HepG2 (cell line): Measurements from ENCODE around the gene RBM6. TPM values are rescaled to one million over a fixed set of nuclear protein-coding genes. Genes with fewer than 3 reads are reported as not detected.

Experiments
- ATRX ChIP-seq: sonication (generic); formaldehyde crosslinking; IDR thresholded peaks from 2 replicates; pipeline ENCODE4 v1.4.0; 2020; ENCODE audit warnings: missing genetic modification reagents, borderline replicate concordance
- CEBPG ChIP-seq: IDR thresholded peaks from 2 replicates; pipeline ENCODE4 v1.6.1; 2016
- HNRNPK ChIP-seq: fragments of 200-400 bp; formaldehyde crosslinking; IDR thresholded peaks from 2 replicates; pipeline ENCODE4 v1.6.1; 2018; ENCODE audit warnings: low read length, low read depth, moderate library complexity, mild to moderate bottlenecking; ENCODE audit not compliant: poor library complexity, severe bottlenecking
- JUNB ChIP-seq: sonication (generic); formaldehyde crosslinking; IDR thresholded peaks from 2 replicates; pipeline ENCODE4 v1.8.0; 2022; ENCODE audit warnings: missing genetic modification reagents, mild to moderate bottlenecking, borderline replicate concordance
- MAF1 ChIP-seq: sonication (generic); formaldehyde crosslinking; IDR thresholded peaks from 2 replicates; pipeline ENCODE4 v1.5.0; 2020; ENCODE audit warnings: missing genetic modification reagents, borderline replicate concordance
- NFATC3 ChIP-seq: sonication (generic); formaldehyde crosslinking; IDR thresholded peaks from 2 replicates; pipeline ENCODE4 v1.5.1; 2020; ENCODE audit warnings: mild to moderate bottlenecking, missing genetic modification reagents
- SP1 ChIP-seq, 2 experiments: fragments of 450-650 bp in 1 of 2; sonication (generic) in 1 of 2; formaldehyde crosslinking in 1 of 2; IDR thresholded peaks; 2 replicates each; pipeline versions ENCODE4 v1.4.0 to v1.6.1; 2016 to 2020; ENCODE audit warnings: missing genetic modification reagents in 1 of 2
- SP5 ChIP-seq: IDR thresholded peaks from 2 replicates; pipeline ENCODE4 v1.6.1; 2016; ENCODE audit warnings: low read depth, borderline replicate concordance
- TOE1 ChIP-seq: sonication (generic); formaldehyde crosslinking; IDR thresholded peaks from 2 replicates; pipeline ENCODE4 v1.4.0; 2020; ENCODE audit warnings: mild to moderate bottlenecking, missing genetic modification reagents
- U2AF1 ChIP-seq: fragments of 200-400 bp; formaldehyde crosslinking; optimal IDR thresholded peaks from 2 replicates; pipeline ENCODE3; 2017; ENCODE audit warnings: mild to moderate bottlenecking, low read depth, low read length
- ZNF224 ChIP-seq: sonication (generic); formaldehyde crosslinking; IDR thresholded peaks from 2 replicates; pipeline ENCODE4 v1.5.0; 2020; ENCODE audit warnings: mild to moderate bottlenecking, missing genetic modification reagents
- ZNF234 ChIP-seq: sonication (generic); formaldehyde crosslinking; conservative IDR thresholded peaks from 2 replicates; pipeline ENCODE4 v1.5.1; 2020; ENCODE audit warnings: mild to moderate bottlenecking, missing genetic modification reagents
- ZNF350 ChIP-seq: sonication (generic); formaldehyde crosslinking; IDR thresholded peaks from 2 replicates; pipeline ENCODE4 v1.4.0; 2020; ENCODE audit warnings: mild to moderate bottlenecking, low read depth, missing genetic modification reagents, borderline replicate concordance
- ZNF382 ChIP-seq: sonication (generic); formaldehyde crosslinking; IDR thresholded peaks from 2 replicates; pipeline ENCODE4 v1.5.0; 2020; ENCODE audit warnings: missing genetic modification reagents, mild to moderate bottlenecking, borderline replicate concordance
- ZNF547 ChIP-seq: sonication (generic); formaldehyde crosslinking; IDR thresholded peaks from 2 replicates; pipeline ENCODE4 v1.5.1; 2020; ENCODE audit warnings: mild to moderate bottlenecking, missing genetic modification reagents
- ZNF564 ChIP-seq: sonication (generic); formaldehyde crosslinking; IDR thresholded peaks from 2 replicates; pipeline ENCODE4 v1.8.1; 2023; ENCODE audit warnings: mild to moderate bottlenecking, missing genetic modification reagents
- polyA plus RNA-seq, 8 experiments: library from polyadenylated mRNA; depleted of rRNA in 3 of 8; stranded (reverse) in 7 of 8; unstranded in 1 of 8; fragments of >200 nt; fragmentation: Illumina TruSeq in 4 of 8; extraction: Trizol in 4 of 8; gene quantifications; 2 replicates each; pipeline versions ENCODE4 v1.2.1 to v1.2.3, GENCODE V29; 2011 to 2016; ENCODE audit warnings: low read depth in 4 of 8, missing spikeins in 1 of 8, mixed read lengths in 1 of 8; ENCODE audit not compliant: insufficient read depth in 1 of 8
- total RNA-seq, 5 experiments: library from RNA; depleted of rRNA; stranded (reverse); fragments of >200 nt; fragmentation: Illumina TruSeq; extraction: Trizol; gene quantifications; 2 replicates each; pipeline ENCODE4 v1.2.3, GENCODE V29; 2016; ENCODE audit warnings: low read depth in 1 of 5
- TF ChIP-seq, protein P1 (sequence below): sonication (generic); formaldehyde crosslinking; IDR thresholded peaks from 2 replicates; pipeline ENCODE4 v1.4.0; 2020; ENCODE audit warnings: missing genetic modification reagents, borderline replicate concordance
- TF ChIP-seq, protein P2 (sequence below): sonication (generic); formaldehyde crosslinking; IDR thresholded peaks from 2 replicates; pipeline ENCODE4 v1.8.0; 2022; ENCODE audit warnings: mild to moderate bottlenecking, missing genetic modification reagents, moderate library complexity
- TF ChIP-seq, protein P3 (sequence below): sonication (generic); formaldehyde crosslinking; IDR thresholded peaks from 2 replicates; pipeline ENCODE4 v1.8.0; 2022; ENCODE audit warnings: low read depth, missing genetic modification reagents
- TF ChIP-seq, protein P4 (sequence below): IDR thresholded peaks from 2 replicates; pipeline ENCODE4 v1.6.1; 2016; ENCODE audit warnings: mild to moderate bottlenecking, missing biosample characterization, missing genetic modification reagents
- TF ChIP-seq, protein P5 (sequence below): sonication (generic); formaldehyde crosslinking; IDR thresholded peaks from 2 replicates; pipeline ENCODE4 v1.5.0; 2020; ENCODE audit warnings: mild to moderate bottlenecking, low read depth, missing genetic modification reagents, borderline replicate concordance

Gene RBM6
- total and polyA plus RNA-seq, 2 of the 13 experiments (the other 11 are each of a cell fraction or from before 2014, with no cell fraction given) = 72.7 to 86.1 TPM

DNA sequence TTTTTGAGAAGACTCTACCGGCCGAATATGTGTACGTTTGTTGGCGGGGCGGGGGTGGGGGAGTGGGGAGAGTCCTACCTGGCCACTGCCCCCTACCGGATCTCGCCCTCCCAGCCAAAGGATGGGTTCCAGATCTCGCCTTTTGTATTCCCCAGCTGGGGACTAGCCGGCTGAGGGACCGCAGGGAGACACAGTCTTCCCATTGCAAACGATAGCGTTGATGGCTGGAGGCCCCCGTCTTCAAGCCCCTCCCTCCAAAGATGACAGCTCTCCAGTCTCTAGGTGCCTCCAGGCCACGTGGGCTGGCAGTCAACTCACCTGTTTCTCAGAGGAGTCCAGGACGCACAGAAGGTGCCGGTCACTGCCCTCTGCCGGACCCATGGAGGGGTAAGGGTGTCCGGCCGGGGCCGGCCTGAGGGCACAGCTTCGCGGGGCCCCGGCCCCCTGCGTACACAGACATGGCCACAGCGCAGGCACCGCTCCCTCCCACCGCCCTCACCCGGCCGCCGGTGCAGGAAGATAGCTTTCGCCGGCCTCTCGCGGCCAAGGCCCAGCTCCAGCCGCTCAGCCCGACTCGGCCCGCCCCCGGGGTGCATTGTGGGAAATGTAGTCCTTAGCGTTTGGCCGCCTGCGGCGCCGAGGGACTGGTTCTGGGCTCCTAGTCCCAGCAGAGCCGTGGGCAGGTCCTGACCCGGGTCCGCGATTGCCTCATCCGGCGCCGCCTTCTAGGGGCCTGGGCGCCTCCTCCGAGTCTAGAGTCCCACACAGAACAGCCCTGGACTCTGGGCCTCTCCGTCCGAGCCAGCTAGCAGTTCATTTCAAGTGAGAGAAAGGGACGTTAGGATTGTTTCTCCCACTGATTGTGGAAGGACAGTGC is 10.4 kb upstream of the RBM6 start, which contains the start of gene MON1A (continued):
- TF ChIP-seq, protein P1, sequence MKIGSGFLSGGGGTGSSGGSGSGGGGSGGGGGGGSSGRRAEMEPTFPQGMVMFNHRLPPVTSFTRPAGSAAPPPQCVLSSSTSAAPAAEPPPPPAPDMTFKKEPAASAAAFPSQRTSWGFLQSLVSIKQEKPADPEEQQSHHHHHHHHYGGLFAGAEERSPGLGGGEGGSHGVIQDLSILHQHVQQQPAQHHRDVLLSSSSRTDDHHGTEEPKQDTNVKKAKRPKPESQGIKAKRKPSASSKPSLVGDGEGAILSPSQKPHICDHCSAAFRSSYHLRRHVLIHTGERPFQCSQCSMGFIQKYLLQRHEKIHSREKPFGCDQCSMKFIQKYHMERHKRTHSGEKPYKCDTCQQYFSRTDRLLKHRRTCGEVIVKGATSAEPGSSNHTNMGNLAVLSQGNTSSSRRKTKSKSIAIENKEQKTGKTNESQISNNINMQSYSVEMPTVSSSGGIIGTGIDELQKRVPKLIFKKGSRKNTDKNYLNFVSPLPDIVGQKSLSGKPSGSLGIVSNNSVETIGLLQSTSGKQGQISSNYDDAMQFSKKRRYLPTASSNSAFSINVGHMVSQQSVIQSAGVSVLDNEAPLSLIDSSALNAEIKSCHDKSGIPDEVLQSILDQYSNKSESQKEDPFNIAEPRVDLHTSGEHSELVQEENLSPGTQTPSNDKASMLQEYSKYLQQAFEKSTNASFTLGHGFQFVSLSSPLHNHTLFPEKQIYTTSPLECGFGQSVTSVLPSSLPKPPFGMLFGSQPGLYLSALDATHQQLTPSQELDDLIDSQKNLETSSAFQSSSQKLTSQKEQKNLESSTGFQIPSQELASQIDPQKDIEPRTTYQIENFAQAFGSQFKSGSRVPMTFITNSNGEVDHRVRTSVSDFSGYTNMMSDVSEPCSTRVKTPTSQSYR (CRISPR knock-in tag) = no peak
- TF ChIP-seq, protein P2, sequence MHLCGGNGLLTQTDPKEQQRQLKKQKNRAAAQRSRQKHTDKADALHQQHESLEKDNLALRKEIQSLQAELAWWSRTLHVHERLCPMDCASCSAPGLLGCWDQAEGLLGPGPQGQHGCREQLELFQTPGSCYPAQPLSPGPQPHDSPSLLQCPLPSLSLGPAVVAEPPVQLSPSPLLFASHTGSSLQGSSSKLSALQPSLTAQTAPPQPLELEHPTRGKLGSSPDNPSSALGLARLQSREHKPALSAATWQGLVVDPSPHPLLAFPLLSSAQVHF (CRISPR knock-in tag) = no peak
- no peak for TF ChIP-seq MAF1
- peak; percentile 79 for TF ChIP-seq SP5
- peak; percentile 95 for TF ChIP-seq ZNF350 (CRISPR knock-in tag)
- TF ChIP-seq CEBPG = peak; percentile 98
- peak; percentile 45 for TF ChIP-seq HNRNPK
- TF ChIP-seq TOE1 = no peak
- TF ChIP-seq, protein P3, sequence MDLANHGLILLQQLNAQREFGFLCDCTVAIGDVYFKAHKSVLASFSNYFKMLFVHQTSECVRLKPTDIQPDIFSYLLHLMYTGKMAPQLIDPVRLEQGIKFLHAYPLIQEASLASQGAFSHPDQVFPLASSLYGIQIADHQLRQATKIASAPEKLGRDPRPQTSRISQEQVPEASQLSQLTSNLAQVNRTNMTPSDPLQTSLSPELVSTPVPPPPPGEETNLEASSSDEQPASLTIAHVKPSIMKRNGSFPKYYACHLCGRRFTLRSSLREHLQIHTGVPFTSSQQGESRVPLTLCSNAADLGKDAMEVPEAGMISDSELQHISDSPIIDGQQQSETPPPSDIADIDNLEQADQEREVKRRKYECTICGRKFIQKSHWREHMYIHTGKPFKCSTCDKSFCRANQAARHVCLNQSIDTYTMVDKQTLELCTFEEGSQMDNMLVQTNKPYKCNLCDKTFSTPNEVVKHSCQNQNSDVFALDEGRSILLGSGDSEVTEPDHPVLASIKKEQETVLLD = 0 out of 2 replicates have a peak, but pooled peaks have one; percentile 42
- no peak for TF ChIP-seq JUNB
- TF ChIP-seq ZNF234 = 0 out of 2 replicates have a peak, but pooled peaks have one; percentile 9
- TF ChIP-seq, protein P4, sequence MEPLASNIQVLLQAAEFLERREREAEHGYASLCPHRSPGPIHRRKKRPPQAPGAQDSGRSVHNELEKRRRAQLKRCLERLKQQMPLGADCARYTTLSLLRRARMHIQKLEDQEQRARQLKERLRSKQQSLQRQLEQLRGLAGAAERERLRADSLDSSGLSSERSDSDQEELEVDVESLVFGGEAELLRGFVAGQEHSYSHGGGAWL (CRISPR knock-in tag) = peak; percentile 94
- TF ChIP-seq ZNF564 (CRISPR knock-in tag) = peak; percentile 80
- no peak for TF ChIP-seq SP1 (IDR thresholded peaks at IDR 0.05)
- TF ChIP-seq SP1 (CRISPR knock-in tag; IDR thresholded peaks at IDR 0.05) = peak; percentile 89
- TF ChIP-seq ZNF224 (CRISPR knock-in tag) = 0 out of 2 replicates have a peak, but pooled peaks have one; percentile 52
- peak; percentile 56; the same call in 1 of the 2 replicates for TF ChIP-seq ZNF547 (CRISPR knock-in tag)
- no peak for TF ChIP-seq NFATC3 (CRISPR knock-in tag)
- TF ChIP-seq ZNF382 = no peak
- no peak for TF ChIP-seq ATRX (CRISPR knock-in tag)
- peak; percentile 81 for TF ChIP-seq U2AF1
- TF ChIP-seq, protein P5, sequence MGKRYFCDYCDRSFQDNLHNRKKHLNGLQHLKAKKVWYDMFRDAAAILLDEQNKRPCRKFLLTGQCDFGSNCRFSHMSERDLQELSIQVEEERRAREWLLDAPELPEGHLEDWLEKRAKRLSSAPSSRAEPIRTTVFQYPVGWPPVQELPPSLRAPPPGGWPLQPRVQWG = no peak
